LNCAP (cell line): ENCODE results near the gene PDLIM1.

Source experiments
- CTCF ChIP-seq: fragments of 450-650 bp; IDR thresholded peaks from 2 replicates; pipeline ENCODE4 v1.5.1; 2017; ENCODE audit warnings: mild to moderate bottlenecking

The PDLIM1 gene

GRCh38 chr10:95286707-95287106, 4.1 kb downstream of the PDLIM1 start:
- no peak for TF ChIP-seq CTCF

GRCh38 chr10:95285556-95285955, 5.2 kb downstream of the PDLIM1 start:
- no peak for TF ChIP-seq CTCF

GRCh38 chr10:95284807-95285206, 6.0 kb downstream of the PDLIM1 start:
- no peak for TF ChIP-seq CTCF

- TF ChIP-seq CTCF: no peak
Measured at GRCh38 chr10:95282107-95282506, 8.7 kb downstream of the PDLIM1 start.

- no peak for TF ChIP-seq CTCF
Measured at GRCh38 chr10:95281206-95281605, 9.6 kb downstream of the PDLIM1 start.

- no peak for TF ChIP-seq CTCF
Measured at GRCh38 chr10:95280637-95281036, 10.2 kb downstream of the PDLIM1 start.

- no peak for TF ChIP-seq CTCF
Measured at GRCh38 chr10:95279042-95279820, 11.6 kb downstream of the PDLIM1 start.
